Osteoblast (primary cell): Measurements from ENCODE around the gene CPA1. TPM values are rescaled to one million over a fixed set of nuclear protein-coding genes. Genes with fewer than 3 reads are reported as not detected.

ENCODE experiments used
- DNase-seq: peaks from one replicate; pipeline ENCODE4 v3.0.0; 2011; ENCODE audit warnings: low spot score, mixed read lengths; ENCODE audit not compliant: insufficient read length; ENCODE audit errors: missing footprints
- H2AFZ ChIP-seq: 2 replicates; pipeline ENCODE4 v1.6.0; 2011; ENCODE audit warnings: mild to moderate bottlenecking, low read length
- H3K27ac ChIP-seq: 2 replicates; pipeline ENCODE4 v1.5.1; 2011; ENCODE audit warnings: mild to moderate bottlenecking, low read depth, low read length, moderate library complexity
- H3K27me3 ChIP-seq: 2 replicates; pipeline ENCODE4 v1.6.0; 2012; ENCODE audit warnings: mild to moderate bottlenecking, control low read depth, inconsistent platforms, low read length, moderate library complexity; ENCODE audit not compliant: insufficient read depth
- H3K36me3 ChIP-seq: 2 replicates; pipeline ENCODE4 v1.5.1; 2011; ENCODE audit warnings: mild to moderate bottlenecking, low read length, control low read depth, moderate library complexity; ENCODE audit not compliant: insufficient read depth
- H3K4me1 ChIP-seq: 2 replicates; pipeline ENCODE4 v1.5.1; 2011; ENCODE audit warnings: mild to moderate bottlenecking, low read length, control low read depth, moderate library complexity; ENCODE audit not compliant: insufficient read depth
- H3K4me2 ChIP-seq: 2 replicates; pipeline ENCODE4 v1.6.0; 2011; ENCODE audit warnings: mild to moderate bottlenecking, low read length; ENCODE audit not compliant: insufficient read depth
- H3K4me3 ChIP-seq: fragments of 200-600 bp; sonication (generic); 3 replicates; pipeline ENCODE4 v1.5.1; 2012; ENCODE audit warnings: mild to moderate bottlenecking, low read length, inconsistent platforms; ENCODE audit not compliant: insufficient read depth
- H3K79me2 ChIP-seq: 2 replicates; pipeline ENCODE4 v1.6.0; 2012; ENCODE audit warnings: mild to moderate bottlenecking, low read length, control low read depth, inconsistent platforms; ENCODE audit not compliant: insufficient read depth
- H3K9me3 ChIP-seq: 2 replicates; pipeline ENCODE4 v1.5.1; 2011; ENCODE audit warnings: low read depth, low read length, control low read depth
- H4K20me1 ChIP-seq: 2 replicates; pipeline ENCODE4 v1.6.0; 2012; ENCODE audit warnings: mild to moderate bottlenecking, low read length, control low read depth; ENCODE audit not compliant: insufficient read depth
- CTCF ChIP-seq: IDR thresholded peaks from 2 replicates; pipeline ENCODE4 v1.5.1; 2011; ENCODE audit warnings: mild to moderate bottlenecking, low read depth, low read length, moderate library complexity; ENCODE audit errors: extremely low read depth
- total RNA-seq: library from RNA; depleted of rRNA; stranded (reverse); fragments of >200 nt; gene quantifications from 2 replicates; pipeline ENCODE4 v1.2.3, GENCODE V29; 2012

CPA1 gene
- total RNA-seq, 1 donor = 1.1 TPM

DNA sequence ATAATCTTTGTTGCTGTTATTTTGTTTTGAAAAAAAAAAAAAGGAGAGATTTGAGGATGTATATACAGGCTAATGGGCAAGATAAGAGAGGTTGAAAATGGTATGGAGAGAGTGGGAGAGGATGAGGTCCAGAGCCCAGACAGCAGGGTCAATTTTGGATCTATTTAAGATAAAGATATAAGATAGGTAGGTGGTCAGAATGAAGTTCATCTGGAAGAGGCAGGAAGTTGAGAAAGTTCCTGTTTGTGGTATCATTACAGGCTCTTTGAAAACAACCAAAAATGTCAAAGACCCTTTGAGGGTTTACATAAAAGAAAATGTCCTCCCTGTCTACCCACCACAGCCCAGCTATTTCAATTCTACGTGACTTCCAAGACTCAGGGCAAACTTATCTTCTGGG, 53.0 kb downstream of the CPA1 start:
- Histone ChIP-seq H3K36me3 (no peaks in the 10 kb centered on the region), H4K20me1 (no peaks in the 10 kb centered on the region), H3K79me2 (peaks cover 5% of the 10 kb centered on the region), H3K27ac (peak overlapping the region; percentile 17), H2AFZ (no peak overlapping the region), H3K4me2 (peak overlapping the region; percentile 23), H3K9me3 (no peaks in the 10 kb centered on the region), H3K4me3 (no peak overlapping the region), H3K4me1 (peaks cover 35% of the 10 kb centered on the region), H3K27me3 (no peaks in the 10 kb centered on the region)
- no peak for DNase-seq
- no peak for TF ChIP-seq CTCF

GRCh38 chr7:130435311-130435854, 55.1 kb downstream of the CPA1 start:
- H3K4me3 ChIP-seq = no peak overlapping the region

GRCh38 chr7:130436253-130436652, 56.0 kb downstream of the CPA1 start:
- Histone ChIP-seq H3K79me2 (peaks cover 6% of the 10 kb centered on the region), H3K4me2 (no peak overlapping the region), H3K9me3 (no peaks in the 10 kb centered on the region), H3K36me3 (no peaks in the 10 kb centered on the region), H3K27me3 (no peaks in the 10 kb centered on the region), H3K4me3 (no peak overlapping the region), H4K20me1 (no peaks in the 10 kb centered on the region), H3K4me1 (peaks cover 21% of the 10 kb centered on the region), H2AFZ (no peak overlapping the region), H3K27ac (no peak overlapping the region)
- no peak for DNase-seq
- TF ChIP-seq CTCF = no peak

More at GRCh38 chr7:130435311-130435854, 55.1 kb downstream of the CPA1 start:
- Histone ChIP-seq H4K20me1 (no peaks in the 10 kb centered on the region), H3K27me3 (no peaks in the 10 kb centered on the region), H3K4me1 (peaks cover 27% of the 10 kb centered on the region), H3K4me2 (no peak overlapping the region), H3K79me2 (peaks cover 6% of the 10 kb centered on the region), H3K27ac (no peak overlapping the region), H3K36me3 (no peaks in the 10 kb centered on the region), H2AFZ (no peak overlapping the region), H3K9me3 (no peaks in the 10 kb centered on the region)
- no peak for DNase-seq
- no peak for TF ChIP-seq CTCF

Other genes starting within 250 kb of the CPA1 start
- 19.9 and 20.0 TPM in 2 replicates for gene TMEM209, start 175.1 kb upstream of the CPA1 start, total RNA-seq
- not detected in 2 replicates for gene SSMEM1, start 172.6 kb upstream of the CPA1 start, total RNA-seq
- gene CPA2, start 113.6 kb upstream of the CPA1 start, total RNA-seq = not detected in 2 replicates
- gene CPA4, start 87.3 kb upstream of the CPA1 start, total RNA-seq = 18.6 and 28.2 TPM in 2 replicates
- not detected in 2 replicates for gene CPA5, start 35.7 kb upstream of the CPA1 start, total RNA-seq
- 9.1 and 9.8 TPM in 2 replicates for gene CEP41, start 60.5 kb downstream of the CPA1 start, total RNA-seq
- 330 and 347 TPM in 2 replicates for gene MEST, start 111.6 kb downstream of the CPA1 start, total RNA-seq